GM12892 (cell line): ENCODE measurements around the gene HOOK2.

Experiments used
- POLR2A ChIP-seq: IDR thresholded peaks from 2 replicates; pipeline ENCODE4 v1.6.1; 2011; ENCODE audit warnings: low read depth, low read length, control low read depth
- TAF1 ChIP-seq: IDR thresholded peaks from 2 replicates; pipeline ENCODE4 v1.6.1; 2011; ENCODE audit warnings: low read depth, mild to moderate bottlenecking, control low read depth, low read length, borderline replicate concordance

GRCh38 chr19:12806242-12807081 is 31.1 kb upstream of the HOOK2 start, which contains the start of gene RNASEH2A:
- TF ChIP-seq POLR2A (peak; percentile 83), TAF1 (0 out of 2 replicates have a peak, but pooled peaks have one; percentile 34)
